GM21619 (cell line): ENCODE measurements around the gene GOLGA6A.
"Not testable (repeated sequence)": the region's sequence is repeated elsewhere in the genome, so short reads cannot be mapped to it uniquely, and the experiment has no call there.

Source experiments
- ATAC-seq: cut with Tn5 transposase; IDR thresholded peaks from one replicate; pipeline ENCODE4 v1.9.1; 2021; ENCODE audit not compliant: unreplicated experiment

The GOLGA6A gene

GRCh38 chr15:74082450-74082849, at the start of gene GOLGA6A:
Gene GOLGA6A, minus strand, starts transcription at chr15:74082550. Its CDS starts 41 bp downstream, at chr15:74082509.
- ATAC-seq: not testable (repeated sequence)

GRCh38 chr15:74131628-74132413, 49.5 kb upstream of the GOLGA6A start:
- no peak for ATAC-seq

GRCh38 chr15:74130849-74131627, 48.7 kb upstream of the GOLGA6A start:
- ATAC-seq: no peak

- no peak for ATAC-seq
Measured at GRCh38 chr15:74130155-74130848, 48.0 kb upstream of the GOLGA6A start, which contains the start of gene ISLR2. Gene ISLR2, plus strand, starts transcription at chr15:74130586. Its CDS starts 2,169 bp downstream, at chr15:74132755.

GRCh38 chr15:74129586-74130154, 47.3 kb upstream of the GOLGA6A start:
- no peak for ATAC-seq

GRCh38 chr15:74128785-74129585, 46.6 kb upstream of the GOLGA6A start:
- no peak for ATAC-seq

- ATAC-seq: no peak
Measured at GRCh38 chr15:74127954-74128784, 45.8 kb upstream of the GOLGA6A start.

GRCh38 chr15:74127255-74127953, 45.1 kb upstream of the GOLGA6A start:
- ATAC-seq: no peak

GRCh38 chr15:74124759-74125158, 42.4 kb upstream of the GOLGA6A start:
- ATAC-seq: no peak

GRCh38 chr15:74124196-74124595, 41.8 kb upstream of the GOLGA6A start:
- ATAC-seq: no peak

GRCh38 chr15:74123658-74124057, 41.3 kb upstream of the GOLGA6A start:
- no peak for ATAC-seq

GRCh38 chr15:74123131-74123429, 40.7 kb upstream of the GOLGA6A start:
- ATAC-seq: no peak

GRCh38 chr15:74122403-74123130, 40.2 kb upstream of the GOLGA6A start:
- no peak for ATAC-seq

- no peak for ATAC-seq
Measured at GRCh38 chr15:74121858-74122257, 39.5 kb upstream of the GOLGA6A start.

- ATAC-seq: no peak
Measured at GRCh38 chr15:74121039-74121438, 38.7 kb upstream of the GOLGA6A start.

- ATAC-seq: no peak
Measured at GRCh38 chr15:74120426-74120825, 38.1 kb upstream of the GOLGA6A start.

- no peak for ATAC-seq
Measured at GRCh38 chr15:74109713-74110112, 27.4 kb upstream of the GOLGA6A start.

- ATAC-seq: not testable (repeated sequence)
Measured at GRCh38 chr15:74108611-74109010, 26.3 kb upstream of the GOLGA6A start.
